HepG2 (cell line): ENCODE data around the gene ANXA6. TPM values are rescaled to one million over a fixed set of nuclear protein-coding genes. Genes with fewer than 3 reads are reported as not detected.

Source experiments
- ATAC-seq: fragments of 200-7000 bp; cut with Tn5 transposase; 3 replicates; pipeline ENCODE4 v1.9.1; 2020; ENCODE audit warnings: mild to moderate bottlenecking, moderate library complexity
- BruUV-seq: library from RNA; stranded (reverse); fragments of 400-500 nt; replicated peaks from 2 replicates; lab custom pipeline; 2021; lab: Mats Ljungman, UMichigan
- CTCF ChIA-PET: fragments of 300-600 bp; formaldehyde crosslinking; extraction: SDS; loops from one replicate; lab custom pipeline; 2021; ENCODE audit warnings: low total read pairs, inconsistent platforms, low intra/inter-chr PET ratio; lab: Yijun Ruan, JAX
- POLR2A ChIA-PET: fragments of 350-600 bp; sonication (Branson Sonifier 250); formaldehyde crosslinking; loops from one replicate; lab custom pipeline; 2020; ENCODE audit warnings: antibody characterized with exemption, inconsistent platforms; lab: Yijun Ruan, JAX
- DNase-seq: peaks from one replicate; pipeline ENCODE4 v3.0.0-alpha.2; 2015; ENCODE audit warnings: low spot score
- FAIRE-seq: peaks from 3 replicates; lab custom pipeline; 2011; peaks lifted over from hg19 to GRCh38; lab: Jason Lieb, UNC
- H2AFZ ChIP-seq: one replicate; pipeline ENCODE4 v1.6.1; 2011; ENCODE audit warnings: low read length, inconsistent platforms
- H3K27ac ChIP-seq: fragments of 300-600 bp; 3 replicates; pipeline ENCODE4 v1.8.0; 2011; ENCODE audit warnings: mixed run types, mild to moderate bottlenecking, mixed read lengths, low read length, inconsistent platforms; ENCODE audit not compliant: insufficient read depth; ENCODE audit errors: extremely low read length
- H3K27me3 ChIP-seq, 2 experiments: fragments of 200-600 bp in 1 of 2; 2 replicates in 1 of 2; 3 replicates in 1 of 2; pipeline versions ENCODE4 v1.6.0 to v1.8.0; 2011; ENCODE audit warnings: low read length in 2 of 2, mild to moderate bottlenecking in 2 of 2, moderate library complexity in 2 of 2, inconsistent platforms in 1 of 2; ENCODE audit not compliant: insufficient read depth in 2 of 2, control insufficient read depth in 1 of 2
- H3K36me3 ChIP-seq, 2 experiments: fragments of 200-600 bp in 1 of 2; replicated peaks in 1 of 2; 2 replicates in 1 of 2; 3 replicates in 1 of 2; pipeline versions ENCODE4 v1.5.1 to v1.8.0; 2011; ENCODE audit warnings: low read length in 2 of 2, inconsistent platforms in 1 of 2; ENCODE audit not compliant: insufficient read depth in 2 of 2, control insufficient read depth in 1 of 2
- H3K4me1 ChIP-seq: 2 replicates; pipeline ENCODE4 v1.5.1; 2012; ENCODE audit warnings: low read length, inconsistent platforms; ENCODE audit not compliant: insufficient read depth
- H3K4me2 ChIP-seq: 2 replicates; pipeline ENCODE4 v1.6.0; 2011; ENCODE audit warnings: low read depth, low read length, inconsistent platforms
- H3K4me3 ChIP-seq, 3 experiments: fragments of 200-600 bp in 1 of 3; sonication (generic), shearing (Covaris generic) in 1 of 3; replicated peaks in 1 of 3; 2 replicates each; pipeline ENCODE4 v1.5.1; 2011 to 2016; ENCODE audit warnings: low read length in 3 of 3, inconsistent platforms in 2 of 3, low read depth in 2 of 3, mild to moderate bottlenecking in 2 of 3, control low read depth in 1 of 3, mixed read lengths in 1 of 3; ENCODE audit not compliant: insufficient read depth in 1 of 3
- H3K79me2 ChIP-seq: one replicate; pipeline ENCODE4 v1.6.1; 2011; ENCODE audit warnings: low read length, inconsistent platforms; ENCODE audit not compliant: insufficient read depth
- H3K9ac ChIP-seq: 2 replicates; pipeline ENCODE4 v1.6.0; 2011; ENCODE audit warnings: mild to moderate bottlenecking, low read depth, low read length, inconsistent platforms; ENCODE audit not compliant: insufficient read depth
- H3K9me3 ChIP-seq: 2 replicates; pipeline ENCODE4 v1.5.1; 2012; ENCODE audit warnings: mild to moderate bottlenecking, low read length
- H4K20me1 ChIP-seq: 2 replicates; pipeline ENCODE4 v1.6.0; 2011; ENCODE audit warnings: inconsistent platforms, mild to moderate bottlenecking, low read length, moderate library complexity; ENCODE audit not compliant: insufficient read depth
- KLF16 ChIP-seq, 2 experiments: sonication (generic) in 1 of 2; formaldehyde crosslinking in 1 of 2; IDR thresholded peaks; 2 replicates each; pipeline versions ENCODE4 v1.6.1 to v1.8.0; 2016 to 2023; ENCODE audit warnings: missing genetic modification reagents in 2 of 2, missing compliant biosample characterization in 1 of 2
- NKX3-1 ChIP-seq: sonication (generic); formaldehyde crosslinking; IDR thresholded peaks from 2 replicates; pipeline ENCODE4 v1.5.0; 2020; ENCODE audit warnings: missing genetic modification reagents
- PRPF4 ChIP-seq: fragments of 200-400 bp; formaldehyde crosslinking; IDR thresholded peaks from 2 replicates; pipeline ENCODE4 v1.6.1; 2016; ENCODE audit warnings: low read length, low read depth; ENCODE audit not compliant: poor library complexity, severe bottlenecking
- STAG1 ChIP-seq: sonication (generic); formaldehyde crosslinking; IDR thresholded peaks from 2 replicates; pipeline ENCODE4 v1.4.0; 2020; ENCODE audit warnings: missing genetic modification reagents
- YY1 ChIP-seq: IDR thresholded peaks from 2 replicates; pipeline ENCODE4 v1.6.1; 2011; ENCODE audit warnings: low read length, low read depth, moderate library complexity, mild to moderate bottlenecking; ENCODE audit not compliant: insufficient read depth, insufficient replicate concordance
- ZFP90 ChIP-seq: sonication (generic); formaldehyde crosslinking; IDR thresholded peaks from 2 replicates; pipeline ENCODE4 v1.8.0; 2022; ENCODE audit warnings: missing genetic modification reagents, mild to moderate bottlenecking, inconsistent platforms, borderline replicate concordance
- ZNF326 ChIP-seq: sonication (generic); formaldehyde crosslinking; IDR thresholded peaks from 2 replicates; pipeline ENCODE4 v1.4.0; 2020; ENCODE audit warnings: missing genetic modification reagents, borderline replicate concordance
- ZNF678 ChIP-seq: sonication (generic); formaldehyde crosslinking; IDR thresholded peaks from 2 replicates; pipeline ENCODE4 v1.4.0; 2020; ENCODE audit warnings: mild to moderate bottlenecking, missing genetic modification reagents
- ZSCAN12 ChIP-seq: sonication (generic); formaldehyde crosslinking; IDR thresholded peaks from 2 replicates; pipeline ENCODE4 v1.9.0; 2021; ENCODE audit warnings: mild to moderate bottlenecking, missing genetic modification reagents
- WGBS: methylation state at CpG from one replicate; pipeline ENCODE4 v1.1.6; 2017; ENCODE audit warnings: low lambda C conversion rate; 5-methylcytosine and 5-hydroxymethylcytosine counted together
- in situ Hi-C: cut with HindIII; loops from 2 replicates; pipeline ENCODE4 v1.10.0; 2017; ENCODE audit warnings: low pct_unique_long_range_greater_than_20kb; ENCODE audit not compliant: extremely low pct_ligation_motif_present
- intact Hi-C: fragments of 100-400 bp; cut with micrococcal nuclease; formaldehyde crosslinking; loops from one replicate; pipeline ENCODE4 v1.10.0; 2022; ENCODE audit not compliant: unreplicated experiment
- polyA plus RNA-seq, 8 experiments: library from polyadenylated mRNA; depleted of rRNA in 3 of 8; stranded (reverse) in 7 of 8; unstranded in 1 of 8; fragments of >200 nt; fragmentation: Illumina TruSeq in 4 of 8; extraction: Trizol in 4 of 8; gene quantifications; 2 replicates each; pipeline versions ENCODE4 v1.2.1 to v1.2.3, GENCODE V29; 2011 to 2016; ENCODE audit warnings: low read depth in 4 of 8, missing spikeins in 1 of 8, mixed read lengths in 1 of 8; ENCODE audit not compliant: insufficient read depth in 1 of 8
- total RNA-seq, 5 experiments: library from RNA; depleted of rRNA; stranded (reverse); fragments of >200 nt; fragmentation: Illumina TruSeq; extraction: Trizol; gene quantifications; 2 replicates each; pipeline ENCODE4 v1.2.3, GENCODE V29; 2016; ENCODE audit warnings: low read depth in 1 of 5
- TF ChIP-seq, protein P1 (sequence below), 2 experiments: sonication (generic) in 1 of 2; formaldehyde crosslinking in 1 of 2; IDR thresholded peaks; 2 replicates each; pipeline versions ENCODE4 v1.4.0 to v1.6.1; 2018 to 2020; ENCODE audit warnings: missing genetic modification reagents in 2 of 2, borderline replicate concordance in 1 of 2, low read depth in 1 of 2, mild to moderate bottlenecking in 1 of 2, missing biosample characterization in 1 of 2
- TF ChIP-seq, protein P2 (sequence below): sonication (generic); formaldehyde crosslinking; IDR thresholded peaks from 2 replicates; pipeline ENCODE4 v1.5.1; 2020; ENCODE audit warnings: mild to moderate bottlenecking, missing genetic modification reagents, moderate library complexity
- TF ChIP-seq, protein P3 (sequence below): sonication (generic); formaldehyde crosslinking; IDR thresholded peaks from 2 replicates; pipeline ENCODE4 v1.8.1; 2023; ENCODE audit warnings: missing genetic modification reagents, inconsistent platforms, borderline replicate concordance
- TF ChIP-seq, protein P4 (sequence below): sonication (generic); formaldehyde crosslinking; IDR thresholded peaks from 2 replicates; pipeline ENCODE4 v1.4.0; 2020; ENCODE audit warnings: missing genetic modification reagents

The ANXA6 gene
- total and polyA plus RNA-seq, 2 of the 13 experiments (the other 11 are each of a cell fraction or from before 2014, with no cell fraction given), result 103 to 125 TPM

DNA sequence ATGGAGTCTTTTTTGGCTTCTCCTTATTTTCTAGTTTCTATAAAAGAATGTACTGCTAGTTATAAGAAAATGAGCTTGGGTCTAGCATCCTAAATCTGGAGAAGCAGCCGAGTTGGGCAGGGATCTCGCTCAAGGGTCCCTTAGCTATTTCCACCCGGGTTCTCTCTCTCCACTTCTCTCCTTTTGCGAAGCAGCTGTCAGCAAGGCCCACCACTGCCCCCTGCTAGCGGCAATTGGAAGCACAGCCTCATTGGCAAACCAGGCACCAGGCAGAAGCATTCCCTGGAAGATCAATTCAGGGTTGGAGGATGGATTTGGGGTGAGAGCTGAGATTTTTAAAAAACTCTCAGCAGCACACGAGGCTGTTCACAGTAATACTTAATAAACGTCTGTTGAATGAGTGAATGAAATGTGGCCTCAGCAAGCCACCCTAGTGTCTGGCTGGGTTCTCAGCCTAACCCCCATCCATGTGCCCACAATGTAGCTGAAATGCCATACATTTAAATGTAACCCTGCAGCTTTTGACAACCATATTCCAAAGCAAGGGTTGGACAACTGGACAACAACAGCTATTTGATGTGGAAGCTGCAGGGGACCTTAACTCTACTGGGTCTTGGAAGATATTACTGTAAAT, 42.2 kb downstream of the ANXA6 start:
- no peak overlapping the region for H3K27ac ChIP-seq
- no peak overlapping the region for H3K4me2 ChIP-seq
- no peak overlapping the region for H3K4me3 ChIP-seq
- no peaks in the 10 kb centered on the region for H3K79me2 ChIP-seq
- no peaks in the 10 kb centered on the region for H3K4me1 ChIP-seq
- H2AFZ ChIP-seq, result no peak overlapping the region
- CTCF ChIA-PET, result interaction anchor here (1.2 to 3.9 kb wide), 6 partner anchors 50 to 314 kb away, joined by 4 to 62 read pairs (median 10); no protein-coding TSS in a partner anchor
- FAIRE-seq, result peak; percentile 37
- no TSS peak for BruUV-seq
- no peaks in the 10 kb centered on the region for H4K20me1 ChIP-seq
- intact Hi-C loops, result loop anchor here (1.0 kb wide), 3 partner anchors 35 to 113 kb away; no protein-coding TSS in a partner anchor
- peak; percentile 81 for ATAC-seq
- POLR2A ChIA-PET, result interaction anchor here (1.0 kb wide), 2 partner anchors 30 to 64 kb away, joined by 3 to 5 read pairs; no protein-coding TSS in a partner anchor
- H3K9ac ChIP-seq, result no peak overlapping the region
- H3K9me3 ChIP-seq, result no peaks in the 10 kb centered on the region
- H3K27me3 ChIP-seq, result no peaks in the 10 kb centered on the region; a peak in 1 of 5 replicates
- DNase-seq, result peak; percentile 32
- WGBS, result 10% methylated on average over 7 of the region's 7 CpGs
- in situ Hi-C loops, result loop anchor here (5.0 kb wide), 1 partner anchor 63 kb away; no protein-coding TSS in a partner anchor
- peaks cover 10 to 48% of the 10 kb centered on the region in 2 experiments; a peak in 4 of 5 replicates for H3K36me3 ChIP-seq
- TF ChIP-seq KLF16 (CRISPR knock-in tag; IDR thresholded peaks at IDR 0.05) (0 out of 4 replicates have a peak, but pooled peaks of 1 of the 2 experiments have one; percentile 30), ZFP90 (CRISPR knock-in tag) (no peak), NKX3-1 (CRISPR knock-in tag) (no peak), ZSCAN12 (no peak), ZNF326 (CRISPR knock-in tag) (no peak), STAG1 (CRISPR knock-in tag) (peak; percentile 93), PRPF4 (no peak), ZNF678 (CRISPR knock-in tag) (no peak), YY1 (peak; percentile 19)
- TF ChIP-seq, protein P1, sequence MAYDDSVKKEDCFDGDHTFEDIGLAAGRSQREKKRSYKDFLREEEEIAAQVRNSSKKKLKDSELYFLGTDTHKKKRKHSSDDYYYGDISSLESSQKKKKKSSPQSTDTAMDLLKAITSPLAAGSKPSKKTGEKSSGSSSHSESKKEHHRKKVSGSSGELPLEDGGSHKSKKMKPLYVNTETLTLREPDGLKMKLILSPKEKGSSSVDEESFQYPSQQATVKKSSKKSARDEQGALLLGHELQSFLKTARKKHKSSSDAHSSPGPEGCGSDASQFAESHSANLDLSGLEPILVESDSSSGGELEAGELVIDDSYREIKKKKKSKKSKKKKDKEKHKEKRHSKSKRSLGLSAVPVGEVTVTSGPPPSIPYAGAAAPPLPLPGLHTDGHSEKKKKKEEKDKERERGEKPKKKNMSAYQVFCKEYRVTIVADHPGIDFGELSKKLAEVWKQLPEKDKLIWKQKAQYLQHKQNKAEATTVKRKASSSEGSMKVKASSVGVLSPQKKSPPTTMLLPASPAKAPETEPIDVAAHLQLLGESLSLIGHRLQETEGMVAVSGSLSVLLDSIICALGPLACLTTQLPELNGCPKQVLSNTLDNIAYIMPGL (CRISPR knock-in tag; IDR thresholded peaks at IDR 0.05; ENCODE audit: borderline replicate concordance in 1 of 2, low read depth in 1 of 2), result 0 out of 4 replicates have a peak, but pooled peaks of 1 of the 2 experiments have one; percentile 40
- TF ChIP-seq, protein P2, sequence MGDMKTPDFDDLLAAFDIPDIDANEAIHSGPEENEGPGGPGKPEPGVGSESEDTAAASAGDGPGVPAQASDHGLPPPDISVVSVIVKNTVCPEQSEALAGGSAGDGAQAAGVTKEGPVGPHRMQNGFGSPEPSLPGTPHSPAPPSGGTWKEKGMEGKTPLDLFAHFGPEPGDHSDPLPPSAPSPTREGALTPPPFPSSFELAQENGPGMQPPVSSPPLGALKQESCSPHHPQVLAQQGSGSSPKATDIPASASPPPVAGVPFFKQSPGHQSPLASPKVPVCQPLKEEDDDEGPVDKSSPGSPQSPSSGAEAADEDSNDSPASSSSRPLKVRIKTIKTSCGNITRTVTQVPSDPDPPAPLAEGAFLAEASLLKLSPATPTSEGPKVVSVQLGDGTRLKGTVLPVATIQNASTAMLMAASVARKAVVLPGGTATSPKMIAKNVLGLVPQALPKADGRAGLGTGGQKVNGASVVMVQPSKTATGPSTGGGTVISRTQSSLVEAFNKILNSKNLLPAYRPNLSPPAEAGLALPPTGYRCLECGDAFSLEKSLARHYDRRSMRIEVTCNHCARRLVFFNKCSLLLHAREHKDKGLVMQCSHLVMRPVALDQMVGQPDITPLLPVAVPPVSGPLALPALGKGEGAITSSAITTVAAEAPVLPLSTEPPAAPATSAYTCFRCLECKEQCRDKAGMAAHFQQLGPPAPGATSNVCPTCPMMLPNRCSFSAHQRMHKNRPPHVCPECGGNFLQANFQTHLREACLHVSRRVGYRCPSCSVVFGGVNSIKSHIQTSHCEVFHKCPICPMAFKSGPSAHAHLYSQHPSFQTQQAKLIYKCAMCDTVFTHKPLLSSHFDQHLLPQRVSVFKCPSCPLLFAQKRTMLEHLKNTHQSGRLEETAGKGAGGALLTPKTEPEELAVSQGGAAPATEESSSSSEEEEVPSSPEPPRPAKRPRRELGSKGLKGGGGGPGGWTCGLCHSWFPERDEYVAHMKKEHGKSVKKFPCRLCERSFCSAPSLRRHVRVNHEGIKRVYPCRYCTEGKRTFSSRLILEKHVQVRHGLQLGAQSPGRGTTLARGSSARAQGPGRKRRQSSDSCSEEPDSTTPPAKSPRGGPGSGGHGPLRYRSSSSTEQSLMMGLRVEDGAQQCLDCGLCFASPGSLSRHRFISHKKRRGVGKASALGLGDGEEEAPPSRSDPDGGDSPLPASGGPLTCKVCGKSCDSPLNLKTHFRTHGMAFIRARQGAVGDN (CRISPR knock-in tag), result no peak; the same call in 1 of the 2 replicates
- TF ChIP-seq, protein P3, sequence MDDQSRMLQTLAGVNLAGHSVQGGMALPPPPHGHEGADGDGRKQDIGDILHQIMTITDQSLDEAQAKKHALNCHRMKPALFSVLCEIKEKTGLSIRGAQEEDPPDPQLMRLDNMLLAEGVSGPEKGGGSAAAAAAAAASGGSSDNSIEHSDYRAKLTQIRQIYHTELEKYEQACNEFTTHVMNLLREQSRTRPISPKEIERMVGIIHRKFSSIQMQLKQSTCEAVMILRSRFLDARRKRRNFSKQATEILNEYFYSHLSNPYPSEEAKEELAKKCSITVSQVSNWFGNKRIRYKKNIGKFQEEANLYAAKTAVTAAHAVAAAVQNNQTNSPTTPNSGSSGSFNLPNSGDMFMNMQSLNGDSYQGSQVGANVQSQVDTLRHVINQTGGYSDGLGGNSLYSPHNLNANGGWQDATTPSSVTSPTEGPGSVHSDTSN (CRISPR knock-in tag), result no peak
- TF ChIP-seq, protein P4, sequence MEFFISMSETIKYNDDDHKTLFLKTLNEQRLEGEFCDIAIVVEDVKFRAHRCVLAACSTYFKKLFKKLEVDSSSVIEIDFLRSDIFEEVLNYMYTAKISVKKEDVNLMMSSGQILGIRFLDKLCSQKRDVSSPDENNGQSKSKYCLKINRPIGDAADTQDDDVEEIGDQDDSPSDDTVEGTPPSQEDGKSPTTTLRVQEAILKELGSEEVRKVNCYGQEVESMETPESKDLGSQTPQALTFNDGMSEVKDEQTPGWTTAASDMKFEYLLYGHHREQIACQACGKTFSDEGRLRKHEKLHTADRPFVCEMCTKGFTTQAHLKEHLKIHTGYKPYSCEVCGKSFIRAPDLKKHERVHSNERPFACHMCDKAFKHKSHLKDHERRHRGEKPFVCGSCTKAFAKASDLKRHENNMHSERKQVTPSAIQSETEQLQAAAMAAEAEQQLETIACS (CRISPR knock-in tag), result no peak
